NCI-H2196 treated with DMSO at 0.1 percent for 48 hours (cell line): ENCODE measurements around the gene TRIML1.
"Not testable (repeated sequence)": the region's sequence is repeated elsewhere in the genome, so short reads cannot be mapped to it uniquely, and the experiment has no call there.

Source experiments
- DNase-seq: peaks from one replicate; lab custom pipeline; 2025; ENCODE audit not compliant: unreplicated experiment; lab: John Stamatoyannopoulos, UW

Gene TRIML1

GRCh38 chr4:188147776-188148175, 8.5 kb downstream of the TRIML1 start:
- DNase-seq: no peak

- no peak for DNase-seq
These were observed 15.6 kb downstream of the TRIML1 start for GRCh38 chr4:188154668-188155405.

GRCh38 chr4:188158336-188158735, 19.1 kb downstream of the TRIML1 start:
- DNase-seq: no peak

GRCh38 chr4:188159513-188160226, 20.4 kb downstream of the TRIML1 start:
- DNase-seq: not testable (repeated sequence)

- no peak for DNase-seq
These were observed 21.2 kb downstream of the TRIML1 start for GRCh38 chr4:188160406-188160805.

GRCh38 chr4:188161167-188161566, 21.9 kb downstream of the TRIML1 start:
- DNase-seq: no peak

- no peak for DNase-seq
These were observed 23.5 kb downstream of the TRIML1 start for GRCh38 chr4:188162698-188163097.

- no peak for DNase-seq
These were observed 29.6 kb downstream of the TRIML1 start for GRCh38 chr4:188168726-188169373.

- no peak for DNase-seq
These were observed 32.3 kb downstream of the TRIML1 start for GRCh38 chr4:188171551-188171950.

GRCh38 chr4:188175288-188175687, 36.0 kb downstream of the TRIML1 start:
- DNase-seq: no peak

GRCh38 chr4:188177997-188178675, 38.9 kb downstream of the TRIML1 start:
- no peak for DNase-seq

GRCh38 chr4:188178806-188179205, 39.6 kb downstream of the TRIML1 start:
- no peak for DNase-seq

- DNase-seq: no peak
These were observed 47.9 kb downstream of the TRIML1 start for GRCh38 chr4:188187106-188187505.

- no peak for DNase-seq
These were observed 51.2 kb downstream of the TRIML1 start for GRCh38 chr4:188190461-188190860.

GRCh38 chr4:188194421-188194820, 55.2 kb downstream of the TRIML1 start:
- no peak for DNase-seq

- no peak for DNase-seq
These were observed 56.2 kb downstream of the TRIML1 start for GRCh38 chr4:188195389-188195985.

- DNase-seq: no peak
These were observed 57.0 kb downstream of the TRIML1 start for GRCh38 chr4:188196134-188196735.
